HepG2 (cell line): ENCODE measurements around the gene AGER. TPM values are rescaled to one million over a fixed set of nuclear protein-coding genes. Genes with fewer than 3 reads are reported as not detected.
A peak's percentile ranks its signal among the peaks of the same experiment; 100 is the strongest.

Source experiments
- CBX2 ChIP-seq, 2 experiments: fragments of 200-600 bp in 1 of 2; sonication (generic); formaldehyde crosslinking in 1 of 2; IDR thresholded peaks; 2 replicates each; pipeline versions ENCODE4 v1.7.0 to v1.8.1; 2018 to 2022; ENCODE audit warnings: low read depth in 2 of 2, low read length in 1 of 2, mild to moderate bottlenecking in 1 of 2, missing genetic modification reagents in 1 of 2
- CTCF ChIP-seq: sonication (generic); formaldehyde crosslinking; IDR thresholded peaks from 2 replicates; pipeline ENCODE4 v1.5.0; 2020; ENCODE audit warnings: mild to moderate bottlenecking, missing genetic modification reagents, moderate library complexity
- FOXO1 ChIP-seq: sonication (generic); formaldehyde crosslinking; IDR thresholded peaks from 2 replicates; pipeline ENCODE4 v1.4.0; 2020; ENCODE audit warnings: missing genetic modification reagents
- HNRNPH1 ChIP-seq: fragments of 200-400 bp; formaldehyde crosslinking; optimal IDR thresholded peaks from 2 replicates; pipeline ENCODE3; 2017; ENCODE audit warnings: mild to moderate bottlenecking, low read depth, low read length
- MIER2 ChIP-seq: IDR thresholded peaks from 2 replicates; pipeline ENCODE4 v1.6.1; 2016; ENCODE audit warnings: missing biosample characterization, missing genetic modification reagents
- SRY ChIP-seq: sonication (generic); formaldehyde crosslinking; IDR thresholded peaks from 2 replicates; pipeline ENCODE4 v1.8.0; 2022; ENCODE audit warnings: mild to moderate bottlenecking, missing genetic modification reagents
- ZNF562 ChIP-seq: sonication (generic); formaldehyde crosslinking; IDR thresholded peaks from 2 replicates; pipeline ENCODE4 v1.8.0; 2022; ENCODE audit warnings: missing genetic modification reagents, borderline replicate concordance
- ZNF577 ChIP-seq: sonication (generic); formaldehyde crosslinking; IDR thresholded peaks from 2 replicates; pipeline ENCODE4 v1.4.0; 2020; ENCODE audit warnings: mild to moderate bottlenecking, low read depth, missing genetic modification reagents, borderline replicate concordance
- ZNF724P ChIP-seq: sonication (generic); formaldehyde crosslinking; IDR thresholded peaks from 2 replicates; pipeline ENCODE4 v1.8.0; 2022; ENCODE audit warnings: missing genetic modification reagents, borderline replicate concordance
- ZNF740 ChIP-seq: sonication (generic); formaldehyde crosslinking; IDR thresholded peaks from 2 replicates; pipeline ENCODE4 v1.4.0; 2020; ENCODE audit warnings: missing genetic modification reagents
- ZNF761 ChIP-seq: sonication (generic); formaldehyde crosslinking; conservative IDR thresholded peaks from 2 replicates; pipeline ENCODE4 v1.4.0; 2020; ENCODE audit warnings: mild to moderate bottlenecking, missing genetic modification reagents
- polyA plus RNA-seq, 8 experiments: library from polyadenylated mRNA; depleted of rRNA in 3 of 8; stranded (reverse) in 7 of 8; unstranded in 1 of 8; fragments of >200 nt; fragmentation: Illumina TruSeq in 4 of 8; extraction: Trizol in 4 of 8; gene quantifications; 2 replicates each; pipeline versions ENCODE4 v1.2.1 to v1.2.3, GENCODE V29; 2011 to 2016; ENCODE audit warnings: low read depth in 4 of 8, missing spikeins in 1 of 8, mixed read lengths in 1 of 8; ENCODE audit not compliant: insufficient read depth in 1 of 8
- total RNA-seq, 5 experiments: library from RNA; depleted of rRNA; stranded (reverse); fragments of >200 nt; fragmentation: Illumina TruSeq; extraction: Trizol; gene quantifications; 2 replicates each; pipeline ENCODE4 v1.2.3, GENCODE V29; 2016; ENCODE audit warnings: low read depth in 1 of 5
- TF ChIP-seq, protein P1 (sequence below): sonication (generic); formaldehyde crosslinking; IDR thresholded peaks from 2 replicates; pipeline ENCODE4 v1.5.0; 2020; ENCODE audit warnings: mild to moderate bottlenecking, missing genetic modification reagents
- TF ChIP-seq, protein P2 (sequence below): sonication (generic); formaldehyde crosslinking; IDR thresholded peaks from one replicate; pipeline ENCODE4 v1.5.1; 2020; ENCODE audit warnings: mild to moderate bottlenecking, missing genetic modification reagents; ENCODE audit errors: not compliant biosample characterization
- TF ChIP-seq, protein P3 (sequence below): sonication (generic); formaldehyde crosslinking; IDR thresholded peaks from 2 replicates; pipeline ENCODE4 v1.4.0; 2020; ENCODE audit warnings: mild to moderate bottlenecking, missing genetic modification reagents

AGER gene
- total and polyA plus RNA-seq, 2 of the 13 experiments (the other 11 are each of a cell fraction or from before 2014, with no cell fraction given) = 1.9 to 5.1 TPM

DNA sequence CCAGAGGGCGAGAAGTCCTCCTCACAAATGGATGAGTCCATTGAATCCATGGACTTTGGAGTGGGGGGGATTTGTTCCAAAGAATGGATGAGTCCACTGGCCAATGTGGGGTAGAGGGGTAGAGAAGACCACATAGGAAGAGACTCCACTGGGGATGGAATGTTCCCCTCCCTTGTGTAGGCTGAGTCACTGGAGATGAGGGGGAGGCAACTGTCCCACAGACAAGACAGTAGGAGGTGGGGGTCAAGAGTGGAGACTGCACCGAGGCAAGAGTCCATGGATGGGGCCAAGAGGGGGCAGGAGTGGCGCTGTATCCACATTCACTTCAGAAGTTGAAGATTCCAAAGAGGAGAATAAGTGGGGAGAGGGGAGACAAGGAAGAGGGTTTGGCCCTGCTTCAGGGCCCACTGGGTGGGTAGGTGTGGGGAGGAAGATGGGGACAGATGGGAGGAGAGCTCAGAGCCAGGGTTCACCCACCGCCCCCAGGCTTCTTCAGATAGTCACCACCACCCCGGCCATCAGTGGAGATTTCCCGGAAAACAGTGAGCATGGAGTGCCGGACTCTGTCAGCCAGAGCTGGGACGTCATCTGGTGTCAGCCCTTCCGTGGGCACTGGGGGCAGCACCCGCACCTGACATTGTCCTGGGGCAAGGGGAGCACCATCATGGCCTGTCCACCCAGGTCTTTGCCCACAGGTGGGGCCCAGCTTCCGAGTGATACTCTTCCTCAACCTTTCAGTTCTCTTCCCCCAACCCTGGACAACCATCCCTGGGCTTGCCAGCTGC lies 15.1 kb downstream of the AGER start (continued):
- TF ChIP-seq, protein P1, sequence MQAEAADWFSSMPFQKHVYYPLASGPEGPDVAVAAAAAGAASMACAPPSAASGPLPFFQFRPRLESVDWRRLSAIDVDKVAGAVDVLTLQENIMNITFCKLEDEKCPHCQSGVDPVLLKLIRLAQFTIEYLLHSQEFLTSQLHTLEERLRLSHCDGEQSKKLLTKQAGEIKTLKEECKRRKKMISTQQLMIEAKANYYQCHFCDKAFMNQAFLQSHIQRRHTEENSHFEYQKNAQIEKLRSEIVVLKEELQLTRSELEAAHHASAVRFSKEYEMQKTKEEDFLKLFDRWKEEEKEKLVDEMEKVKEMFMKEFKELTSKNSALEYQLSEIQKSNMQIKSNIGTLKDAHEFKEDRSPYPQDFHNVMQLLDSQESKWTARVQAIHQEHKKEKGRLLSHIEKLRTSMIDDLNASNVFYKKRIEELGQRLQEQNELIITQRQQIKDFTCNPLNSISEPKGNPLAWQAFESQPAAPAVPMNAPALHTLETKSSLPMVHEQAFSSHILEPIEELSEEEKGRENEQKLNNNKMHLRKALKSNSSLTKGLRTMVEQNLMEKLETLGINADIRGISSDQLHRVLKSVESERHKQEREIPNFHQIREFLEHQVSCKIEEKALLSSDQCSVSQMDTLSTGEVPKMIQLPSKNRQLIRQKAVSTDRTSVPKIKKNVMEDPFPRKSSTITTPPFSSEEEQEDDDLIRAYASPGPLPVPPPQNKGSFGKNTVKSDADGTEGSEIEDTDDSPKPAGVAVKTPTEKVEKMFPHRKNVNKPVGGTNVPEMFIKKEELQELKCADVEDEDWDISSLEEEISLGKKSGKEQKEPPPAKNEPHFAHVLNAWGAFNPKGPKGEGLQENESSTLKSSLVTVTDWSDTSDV (CRISPR knock-in tag) = no peak
- TF ChIP-seq ZNF740 (CRISPR knock-in tag) = peak; percentile 82
- TF ChIP-seq SRY = no peak
- no peak for TF ChIP-seq ZNF562 (CRISPR knock-in tag)
- no peak for TF ChIP-seq HNRNPH1
- no peak for TF ChIP-seq MIER2 (CRISPR knock-in tag)
- no peak for TF ChIP-seq ZNF577 (CRISPR knock-in tag)
- no peak for TF ChIP-seq CBX2 (IDR thresholded peaks at IDR 0.05; ENCODE audit: low read depth, low read length)
- no peak for TF ChIP-seq CBX2 (CRISPR knock-in tag; IDR thresholded peaks at IDR 0.05; ENCODE audit: low read depth)
- TF ChIP-seq ZNF761 (CRISPR knock-in tag) = no peak
- TF ChIP-seq FOXO1 (CRISPR knock-in tag) = no peak
- TF ChIP-seq, protein P2, sequence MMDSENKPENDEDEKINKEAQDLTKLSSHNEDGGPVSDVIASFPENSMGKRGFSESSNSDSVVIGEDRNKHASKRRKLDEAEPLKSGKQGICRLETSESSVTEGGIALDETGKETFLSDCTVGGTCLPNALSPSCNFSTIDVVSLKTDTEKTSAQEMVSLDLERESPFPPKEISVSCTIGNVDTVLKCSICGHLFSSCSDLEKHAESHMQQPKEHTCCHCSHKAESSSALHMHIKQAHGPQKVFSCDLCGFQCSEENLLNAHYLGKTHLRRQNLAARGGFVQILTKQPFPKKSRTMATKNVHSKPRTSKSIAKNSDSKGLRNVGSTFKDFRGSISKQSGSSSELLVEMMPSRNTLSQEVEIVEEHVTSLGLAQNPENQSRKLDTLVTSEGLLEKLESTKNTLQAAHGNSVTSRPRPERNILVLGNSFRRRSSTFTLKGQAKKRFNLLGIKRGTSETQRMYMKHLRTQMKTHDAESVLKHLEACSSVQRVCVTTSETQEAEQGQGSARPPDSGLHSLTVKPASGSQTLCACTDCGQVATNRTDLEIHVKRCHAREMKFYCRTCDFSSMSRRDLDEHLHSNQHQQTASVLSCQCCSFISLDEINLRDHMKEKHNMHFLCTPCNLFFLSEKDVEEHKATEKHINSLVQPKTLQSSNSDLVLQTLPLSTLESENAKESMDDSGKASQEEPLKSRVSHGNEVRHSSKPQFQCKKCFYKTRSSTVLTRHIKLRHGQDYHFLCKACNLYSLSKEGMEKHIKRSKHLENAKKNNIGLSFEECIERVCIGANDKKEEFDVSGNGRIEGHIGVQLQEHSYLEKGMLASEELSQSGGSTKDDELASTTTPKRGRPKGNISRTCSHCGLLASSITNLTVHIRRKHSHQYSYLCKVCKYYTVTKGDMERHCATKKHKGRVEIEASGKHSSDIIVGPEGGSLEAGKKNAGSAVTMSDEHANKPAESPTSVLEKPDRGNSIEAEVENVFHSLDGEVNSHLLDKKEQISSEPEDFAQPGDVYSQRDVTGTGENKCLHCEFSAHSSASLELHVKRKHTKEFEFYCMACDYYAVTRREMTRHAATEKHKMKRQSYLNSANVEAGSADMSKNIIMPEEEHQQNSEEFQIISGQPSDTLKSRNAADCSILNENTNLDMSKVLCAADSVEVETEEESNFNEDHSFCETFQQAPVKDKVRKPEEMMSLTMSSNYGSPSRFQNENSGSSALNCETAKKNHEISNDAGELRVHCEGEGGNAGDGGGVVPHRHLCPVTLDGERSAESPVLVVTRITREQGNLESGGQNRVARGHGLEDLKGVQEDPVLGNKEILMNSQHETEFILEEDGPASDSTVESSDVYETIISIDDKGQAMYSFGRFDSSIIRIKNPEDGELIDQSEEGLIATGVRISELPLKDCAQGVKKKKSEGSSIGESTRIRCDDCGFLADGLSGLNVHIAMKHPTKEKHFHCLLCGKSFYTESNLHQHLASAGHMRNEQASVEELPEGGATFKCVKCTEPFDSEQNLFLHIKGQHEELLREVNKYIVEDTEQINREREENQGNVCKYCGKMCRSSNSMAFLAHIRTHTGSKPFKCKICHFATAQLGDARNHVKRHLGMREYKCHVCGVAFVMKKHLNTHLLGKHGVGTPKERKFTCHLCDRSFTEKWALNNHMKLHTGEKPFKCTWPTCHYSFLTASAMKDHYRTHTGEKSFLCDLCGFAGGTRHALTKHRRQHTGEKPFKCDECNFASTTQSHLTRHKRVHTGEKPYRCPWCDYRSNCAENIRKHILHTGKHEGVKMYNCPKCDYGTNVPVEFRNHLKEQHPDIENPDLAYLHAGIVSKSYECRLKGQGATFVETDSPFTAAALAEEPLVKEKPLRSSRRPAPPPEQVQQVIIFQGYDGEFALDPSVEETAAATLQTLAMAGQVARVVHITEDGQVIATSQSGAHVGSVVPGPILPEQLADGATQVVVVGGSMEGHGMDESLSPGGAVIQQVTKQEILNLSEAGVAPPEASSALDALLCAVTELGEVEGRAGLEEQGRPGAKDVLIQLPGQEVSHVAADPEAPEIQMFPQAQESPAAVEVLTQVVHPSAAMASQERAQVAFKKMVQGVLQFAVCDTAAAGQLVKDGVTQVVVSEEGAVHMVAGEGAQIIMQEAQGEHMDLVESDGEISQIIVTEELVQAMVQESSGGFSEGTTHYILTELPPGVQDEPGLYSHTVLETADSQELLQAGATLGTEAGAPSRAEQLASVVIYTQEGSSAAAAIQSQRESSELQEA (CRISPR knock-in tag) = no peak
- no peak for TF ChIP-seq ZNF724P (CRISPR knock-in tag)
- TF ChIP-seq, protein P3, sequence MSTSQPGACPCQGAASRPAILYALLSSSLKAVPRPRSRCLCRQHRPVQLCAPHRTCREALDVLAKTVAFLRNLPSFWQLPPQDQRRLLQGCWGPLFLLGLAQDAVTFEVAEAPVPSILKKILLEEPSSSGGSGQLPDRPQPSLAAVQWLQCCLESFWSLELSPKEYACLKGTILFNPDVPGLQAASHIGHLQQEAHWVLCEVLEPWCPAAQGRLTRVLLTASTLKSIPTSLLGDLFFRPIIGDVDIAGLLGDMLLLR (CRISPR knock-in tag) = no peak
- peak; percentile 28; the same call in 1 of the 2 replicates for TF ChIP-seq CTCF (CRISPR knock-in tag)
